ENCODE data around the gene LRRC59. TPM values are rescaled to one million over a fixed set of nuclear protein-coding genes. Genes with fewer than 3 reads are reported as not detected.
"Not testable (repeated sequence)": the region's sequence is repeated elsewhere in the genome, so short reads cannot be mapped to it uniquely, and the experiment has no call there.

The LRRC59 gene
- total RNA-seq, 2 donors from 2014 or later: 57.6 to 63.6 TPM

DNA sequence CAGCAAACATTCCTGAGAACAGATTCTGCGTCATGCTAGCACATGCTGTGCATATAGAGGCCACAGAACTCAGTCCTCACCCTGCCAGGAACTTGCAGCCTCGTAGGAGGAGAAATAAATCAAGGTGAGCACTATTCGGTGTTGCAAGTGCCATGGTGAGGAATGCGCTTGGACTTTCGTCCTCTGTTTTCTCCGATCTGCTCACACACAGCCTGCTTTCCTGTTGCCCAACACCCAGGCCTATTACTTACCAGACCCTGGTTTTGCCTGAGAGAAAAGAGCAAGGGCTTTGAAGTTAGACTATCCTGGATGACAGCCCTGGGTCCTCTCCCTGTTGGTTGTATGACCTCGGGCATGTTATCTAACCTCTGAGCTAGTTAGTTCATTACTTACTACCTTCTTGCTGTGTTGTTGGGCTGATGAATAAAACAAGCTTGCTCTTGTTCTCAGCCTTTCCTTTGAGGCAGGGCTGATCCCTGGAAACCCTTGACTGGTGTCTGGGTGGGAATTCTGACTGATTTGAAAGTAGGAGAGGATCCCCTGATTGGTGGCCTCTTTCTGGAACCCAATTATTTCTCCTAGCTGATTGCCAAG, 31.6 kb upstream of the LRRC59 start:
- ATAC-seq (replicated peaks in 1 of 2) (no peak), DNase-seq (no peak)
- no peaks in the 10 kb centered on the region for H3K9me3 Mint-ChIP-seq
- peaks cover 28% of the 10 kb centered on the region for H3K4me1 Mint-ChIP-seq (ENCODE audit: low read depth)
- H3K27me3 Mint-ChIP-seq (ENCODE audit: low read depth): no peaks in the 10 kb centered on the region
- H3K27ac Mint-ChIP-seq: no peak overlapping the region
- H3K36me3 Mint-ChIP-seq (ENCODE audit: insufficient read depth in 2 of 2): no peaks in the 10 kb centered on the region
- no peak overlapping the region for H3K4me3 Mint-ChIP-seq

DNA sequence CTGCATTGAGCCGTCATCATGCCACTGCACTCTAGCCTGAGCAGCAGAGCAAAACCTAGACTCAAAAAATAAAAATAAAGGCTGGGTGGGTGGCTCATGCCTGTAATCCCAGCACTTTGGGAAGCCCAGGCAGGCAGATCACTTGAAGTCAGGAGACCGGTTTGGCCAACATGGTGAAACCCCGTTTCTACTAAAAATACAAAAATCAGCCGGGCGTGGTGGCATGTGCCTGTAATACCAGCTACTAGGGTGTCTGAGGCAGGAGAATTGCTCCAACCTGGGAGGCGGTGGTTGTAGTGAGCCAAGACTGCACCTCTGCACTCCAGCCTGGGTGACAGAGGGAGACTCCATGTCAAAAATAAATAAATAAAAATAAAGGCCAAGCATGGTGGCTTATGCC, 30.8 kb upstream of the LRRC59 start:
- H3K4me3 Mint-ChIP-seq: peak overlapping the region; percentile 44 to 95
- not testable (repeated sequence) for H3K36me3 Mint-ChIP-seq (ENCODE audit: insufficient read depth in 2 of 2); DNase-seq; H3K9me3 Mint-ChIP-seq; H3K27me3 Mint-ChIP-seq (ENCODE audit: low read depth); ATAC-seq (replicated peaks in 1 of 2); H3K27ac Mint-ChIP-seq
- H3K4me1 Mint-ChIP-seq (ENCODE audit: low read depth): peaks cover 28% of the 10 kb centered on the region

- H3K27ac Mint-ChIP-seq: peak overlapping the region; percentile 38
- peak; percentile 39 to 41 for DNase-seq
- H3K4me3 Mint-ChIP-seq: peak overlapping the region; percentile 93 to 95
- no peaks in the 10 kb centered on the region for H3K36me3 Mint-ChIP-seq (ENCODE audit: insufficient read depth in 2 of 2)
- H3K9me3 Mint-ChIP-seq: no peaks in the 10 kb centered on the region
- H3K27me3 Mint-ChIP-seq (ENCODE audit: low read depth): no peaks in the 10 kb centered on the region
- peaks cover 28% of the 10 kb centered on the region for H3K4me1 Mint-ChIP-seq (ENCODE audit: low read depth)
- ATAC-seq (replicated peaks in 1 of 2): peak; percentile 42 to 46
These were observed 29.8 kb upstream of the LRRC59 start for GRCh38 chr17:50426814-50427787.

- DNase-seq: no peak
These were observed 29.1 kb upstream of the LRRC59 start for GRCh38 chr17:50426472-50426782.

GRCh38 chr17:50425682-50426471, 28.6 kb upstream of the LRRC59 start, which contains the start of gene ACSF2:
TSS of gene ACSF2 (plus strand) at chr17:50426218. CDS start at chr17:50426262, 44 bp downstream.
- peak; percentile 81 to 82 for DNase-seq
- Mint-ChIP-seq H3K9me3 (no peaks in the 10 kb centered on the region), H3K4me1 (ENCODE audit: low read depth) (peaks cover 39% of the 10 kb centered on the region), H3K27ac (peak within 1 kb of the TSS; percentile 38), H3K27me3 (ENCODE audit: low read depth) (no peaks in the 10 kb centered on the region), H3K36me3 (ENCODE audit: insufficient read depth in 2 of 2) (no peaks in the 10 kb centered on the region), H3K4me3 (peak within 1 kb of the TSS; percentile 93 to 95)
- ATAC-seq (replicated peaks in 1 of 2): peak; percentile 90 to 91

More at GRCh38 chr17:50426472-50426782, 29.1 kb upstream of the LRRC59 start:
- Mint-ChIP-seq H3K9me3 (no peaks in the 10 kb centered on the region), H3K4me1 (ENCODE audit: low read depth) (peaks cover 33% of the 10 kb centered on the region), H3K27ac (peak overlapping the region; percentile 38), H3K4me3 (peak overlapping the region; percentile 93 to 95), H3K27me3 (ENCODE audit: low read depth) (no peaks in the 10 kb centered on the region), H3K36me3 (ENCODE audit: insufficient read depth in 2 of 2) (no peaks in the 10 kb centered on the region)
- peak in 1 of 2 donors; percentile 2 for ATAC-seq (replicated peaks in 1 of 2)

DNA sequence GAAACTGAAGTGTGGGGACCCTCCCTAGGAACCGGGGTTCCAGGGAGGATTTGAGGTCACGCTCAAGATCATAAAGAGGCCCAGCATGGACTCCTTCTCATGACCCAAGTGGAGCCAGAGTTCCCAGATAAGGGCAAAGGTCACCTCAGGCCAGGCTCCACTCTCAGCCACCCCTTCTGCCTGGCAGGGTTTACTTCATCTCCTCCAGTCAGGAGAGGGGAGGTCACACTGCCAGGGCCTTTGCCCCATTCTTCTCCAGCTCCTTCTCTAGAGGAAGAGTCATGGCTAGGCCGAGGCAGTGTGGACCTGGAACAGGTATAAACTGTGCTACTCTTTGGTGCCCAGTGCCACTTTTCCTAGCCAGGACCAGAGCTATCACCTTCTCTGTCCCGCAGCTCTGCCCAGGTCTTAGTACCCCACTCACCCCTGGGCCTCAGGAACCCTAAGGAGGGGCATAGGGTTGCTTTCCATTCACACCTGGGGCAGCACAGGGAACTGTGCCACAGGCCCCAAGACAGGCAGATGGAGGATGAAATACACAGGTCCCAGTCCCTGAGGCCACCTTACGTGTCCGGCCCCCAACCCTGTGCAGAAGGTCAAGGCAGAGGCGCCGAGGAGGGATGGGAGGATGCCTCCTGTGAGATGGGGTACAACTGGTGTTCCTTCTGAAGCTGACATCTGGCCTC, 27.8 kb upstream of the LRRC59 start:
- H3K27me3 Mint-ChIP-seq (ENCODE audit: low read depth): no peaks in the 10 kb centered on the region

DNA sequence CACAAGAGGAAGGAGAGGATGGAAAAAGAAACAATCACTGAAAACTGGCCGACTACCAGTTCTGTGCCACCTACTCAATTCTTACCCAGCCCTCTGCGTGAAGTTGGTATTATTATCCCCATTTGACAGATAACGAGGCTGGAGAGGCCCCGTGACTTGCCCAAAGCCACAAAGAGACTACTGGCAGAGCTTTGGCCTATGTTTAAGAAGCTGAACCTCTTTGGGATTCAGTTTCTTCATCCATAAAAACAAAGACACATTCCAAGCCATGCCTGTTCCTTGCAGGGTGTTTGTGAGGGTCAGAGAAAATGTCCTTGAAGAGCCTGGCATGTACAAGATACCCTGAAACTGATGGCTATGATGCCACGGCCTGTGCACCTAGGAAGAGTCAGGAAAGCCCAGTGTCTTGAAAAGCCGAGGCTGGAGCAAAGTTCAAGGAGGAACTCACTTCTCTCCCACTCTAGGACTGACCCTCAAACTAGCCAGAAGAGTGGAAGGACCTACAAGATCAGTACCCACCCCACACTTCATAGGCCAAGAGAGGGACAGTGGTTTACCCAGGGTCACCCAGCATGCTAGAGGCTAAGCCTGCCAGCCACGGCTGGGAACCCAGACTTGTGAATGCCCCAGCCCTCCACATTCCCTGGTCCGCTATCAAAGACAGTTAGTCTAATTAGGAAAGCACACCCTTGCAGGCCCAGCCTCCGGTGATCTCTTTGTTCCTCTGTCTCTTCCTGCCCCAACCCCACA, 27.1 kb upstream of the LRRC59 start:
- Mint-ChIP-seq H3K27ac (no peak overlapping the region), H3K36me3 (ENCODE audit: insufficient read depth in 2 of 2) (no peaks in the 10 kb centered on the region), H3K4me1 (ENCODE audit: low read depth) (peaks cover 39% of the 10 kb centered on the region), H3K4me3 (peak overlapping the region in 1 of 2 donors; percentile 93), H3K27me3 (ENCODE audit: low read depth) (no peaks in the 10 kb centered on the region), H3K9me3 (no peaks in the 10 kb centered on the region)
- DNase-seq (no peak), ATAC-seq (replicated peaks in 1 of 2) (no peak)

More for the DNA sequence above, 27.8 kb upstream of the LRRC59 start:
- H3K9me3 Mint-ChIP-seq: no peaks in the 10 kb centered on the region
- H3K36me3 Mint-ChIP-seq (ENCODE audit: insufficient read depth in 2 of 2): no peaks in the 10 kb centered on the region
- H3K4me1 Mint-ChIP-seq (ENCODE audit: low read depth): peaks cover 39% of the 10 kb centered on the region
- ATAC-seq (replicated peaks in 1 of 2) (no peak), DNase-seq (peak in 1 of 2 donors; percentile 2)
- no peak overlapping the region for H3K27ac Mint-ChIP-seq
- H3K4me3 Mint-ChIP-seq: peak overlapping the region; percentile 93

- no peaks in the 10 kb centered on the region for H3K36me3 Mint-ChIP-seq (ENCODE audit: insufficient read depth in 2 of 2)
- peaks cover 39% of the 10 kb centered on the region for H3K4me1 Mint-ChIP-seq (ENCODE audit: low read depth)
- DNase-seq: no peak
- no peak for ATAC-seq (replicated peaks in 1 of 2)
- no peaks in the 10 kb centered on the region for H3K27me3 Mint-ChIP-seq (ENCODE audit: low read depth)
- no peak overlapping the region for H3K27ac Mint-ChIP-seq
- H3K9me3 Mint-ChIP-seq: peaks cover 0 to 4% of the 10 kb centered on the region in 2 donors
- H3K4me3 Mint-ChIP-seq: no peak overlapping the region
These were observed 26.3 kb upstream of the LRRC59 start for GRCh38 chr17:50423553-50424159.

DNA sequence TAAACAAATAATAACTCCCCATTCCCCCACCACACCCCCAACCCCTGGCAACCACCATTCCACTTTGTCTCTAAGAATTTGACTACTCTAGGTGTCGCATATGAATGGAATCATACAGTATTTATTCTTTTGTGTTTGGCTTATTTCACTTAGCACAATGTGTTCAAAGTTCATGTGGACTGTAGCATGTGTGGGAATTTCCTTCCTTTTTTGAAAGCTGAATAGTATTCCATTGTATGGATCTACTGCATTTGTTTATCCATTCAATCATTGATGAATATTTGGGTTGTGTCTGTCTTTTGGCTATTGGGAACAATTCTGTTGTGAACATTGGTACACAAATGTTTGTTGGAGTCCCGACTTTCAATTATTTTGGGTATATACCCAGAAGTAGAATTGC, 25.4 kb upstream of the LRRC59 start:
- Mint-ChIP-seq H3K27ac (no peak overlapping the region), H3K4me1 (ENCODE audit: low read depth) (peaks cover 35% of the 10 kb centered on the region), H3K27me3 (ENCODE audit: low read depth) (no peaks in the 10 kb centered on the region), H3K36me3 (ENCODE audit: insufficient read depth in 2 of 2) (no peaks in the 10 kb centered on the region), H3K9me3 (peaks cover 0 to 4% of the 10 kb centered on the region in 2 donors), H3K4me3 (no peak overlapping the region)
- ATAC-seq (replicated peaks in 1 of 2): no peak
- DNase-seq: no peak

- peaks cover 23% of the 10 kb centered on the region for H3K4me1 Mint-ChIP-seq (ENCODE audit: low read depth)
- H3K4me3 Mint-ChIP-seq: peak overlapping the region; percentile 84 to 86
- peak in 1 of 2 donors; percentile 12 for DNase-seq
- peak overlapping the region; percentile 94 for H3K27ac Mint-ChIP-seq
- no peaks in the 10 kb centered on the region for H3K27me3 Mint-ChIP-seq (ENCODE audit: low read depth)
- H3K36me3 Mint-ChIP-seq (ENCODE audit: insufficient read depth in 2 of 2): no peaks in the 10 kb centered on the region
- ATAC-seq (replicated peaks in 1 of 2): no peak
- H3K9me3 Mint-ChIP-seq: peaks cover 0 to 4% of the 10 kb centered on the region in 2 donors
These were observed 24.2 kb upstream of the LRRC59 start for GRCh38 chr17:50421308-50422051.

DNA sequence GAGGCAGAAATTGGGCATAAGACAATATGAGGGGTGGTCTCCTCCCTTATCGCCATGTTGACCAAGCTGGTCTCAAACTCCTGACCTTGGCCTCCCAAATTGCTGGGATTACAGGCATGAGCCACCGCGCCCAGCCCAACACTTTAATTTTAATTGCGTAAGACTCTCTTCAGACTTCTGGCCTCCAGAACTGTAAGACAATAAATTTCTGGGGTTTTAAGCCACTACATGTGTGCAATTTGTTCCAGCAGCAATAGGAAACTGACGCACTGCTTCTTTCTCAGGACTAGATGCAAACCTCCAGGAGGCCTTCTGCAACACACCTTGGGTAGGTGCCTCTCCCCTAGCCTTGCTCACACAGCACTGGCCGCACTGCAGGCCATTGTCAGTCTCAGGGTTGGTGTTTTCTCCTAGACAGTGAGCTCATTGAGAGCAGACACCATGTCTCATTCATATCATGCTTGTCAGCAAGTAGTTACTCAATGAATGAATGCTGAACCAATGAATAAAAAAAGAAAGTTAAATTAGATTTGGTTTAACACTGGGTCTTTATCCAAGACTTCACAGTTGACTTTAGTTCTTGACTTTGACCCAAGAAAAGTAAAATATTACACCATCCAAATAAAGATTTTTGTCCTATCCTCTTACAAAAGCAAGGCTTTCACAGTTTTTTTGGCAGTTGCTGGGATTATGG, 23.2 kb upstream of the LRRC59 start:
- peak overlapping the region; percentile 84 to 86 for H3K4me3 Mint-ChIP-seq
- DNase-seq: no peak
- no peaks in the 10 kb centered on the region for H3K27me3 Mint-ChIP-seq (ENCODE audit: low read depth)
- H3K4me1 Mint-ChIP-seq (ENCODE audit: low read depth): peaks cover 19% of the 10 kb centered on the region
- peaks cover 0 to 4% of the 10 kb centered on the region in 2 donors for H3K9me3 Mint-ChIP-seq
- no peaks in the 10 kb centered on the region for H3K36me3 Mint-ChIP-seq (ENCODE audit: insufficient read depth in 2 of 2)
- H3K27ac Mint-ChIP-seq: peak overlapping the region; percentile 94
- ATAC-seq (replicated peaks in 1 of 2): no peak

Data from activated T-cell treated with anti-CD3 and anti-CD28 coated beads, Interleukin-2, amount 50 U/mL, for 72 hours (primary cell).